GM18526 (cell line): ENCODE measurements around the gene TEK.

Source experiments
- POLR2A ChIP-seq: IDR thresholded peaks from 3 replicates; pipeline ENCODE4 v1.6.1; 2011; ENCODE audit not compliant: insufficient read length; ENCODE audit errors: extremely low read depth

The TEK gene

DNA sequence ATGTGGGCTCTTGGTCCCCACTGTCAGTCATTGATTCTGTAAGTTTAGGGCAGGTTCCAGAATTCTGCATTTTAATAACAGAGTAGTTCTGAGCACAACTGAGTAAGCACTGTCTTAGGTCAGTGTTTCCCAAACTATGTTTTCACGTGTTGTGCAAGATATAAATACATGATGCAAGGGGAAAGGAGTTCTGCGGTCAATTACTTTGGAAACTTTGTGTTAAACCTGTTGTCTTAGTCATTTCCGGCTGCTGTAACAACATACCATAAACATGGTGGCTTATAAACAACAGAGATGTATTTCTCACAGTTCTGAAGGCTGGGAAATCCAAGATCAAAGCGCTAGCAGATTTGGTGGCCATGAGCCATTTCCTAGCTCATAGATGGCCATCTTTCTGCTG is 118.2 kb downstream of the TEK start:
- TF ChIP-seq POLR2A: no peak

DNA sequence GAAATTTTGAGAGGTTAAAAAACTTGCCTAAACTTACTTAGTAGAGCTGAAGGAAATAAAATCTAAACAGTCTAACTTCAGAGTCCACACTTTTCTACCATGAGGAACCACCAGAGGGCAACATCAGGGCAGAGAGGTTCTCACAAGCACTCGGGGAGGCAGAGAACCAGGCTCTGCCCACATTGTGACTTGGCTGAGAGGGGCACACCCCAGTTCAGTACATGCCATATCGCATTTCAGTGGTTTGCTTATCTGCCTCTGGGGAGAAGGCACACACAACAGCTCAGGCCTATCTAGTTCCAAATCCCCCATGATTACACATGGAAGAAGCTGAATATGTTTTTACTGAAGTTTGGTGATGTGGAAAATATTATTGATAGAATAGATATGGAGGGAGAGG is 138.7 kb downstream of the TEK start:
- no peak for TF ChIP-seq POLR2A

DNA sequence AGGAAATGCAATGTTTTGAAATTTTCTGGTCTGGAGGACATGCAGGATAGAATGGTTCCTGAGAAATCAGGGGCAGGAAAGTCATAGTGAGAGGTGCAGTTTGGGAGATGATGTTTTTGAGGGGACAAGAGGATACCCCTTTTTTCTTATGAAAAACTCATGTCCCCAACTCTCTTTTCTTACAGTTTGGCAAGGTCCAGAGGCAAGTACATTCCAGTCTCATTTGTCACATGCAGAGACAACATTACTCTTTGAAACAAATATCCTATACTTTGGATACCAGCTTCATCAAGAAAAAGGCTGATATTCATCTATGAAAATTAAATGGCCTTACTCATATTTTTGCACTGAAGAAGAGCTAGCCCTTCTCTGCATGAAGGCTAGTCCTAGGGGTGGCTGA is 139.7 kb downstream of the TEK start:
- TF ChIP-seq POLR2A: no peak

DNA sequence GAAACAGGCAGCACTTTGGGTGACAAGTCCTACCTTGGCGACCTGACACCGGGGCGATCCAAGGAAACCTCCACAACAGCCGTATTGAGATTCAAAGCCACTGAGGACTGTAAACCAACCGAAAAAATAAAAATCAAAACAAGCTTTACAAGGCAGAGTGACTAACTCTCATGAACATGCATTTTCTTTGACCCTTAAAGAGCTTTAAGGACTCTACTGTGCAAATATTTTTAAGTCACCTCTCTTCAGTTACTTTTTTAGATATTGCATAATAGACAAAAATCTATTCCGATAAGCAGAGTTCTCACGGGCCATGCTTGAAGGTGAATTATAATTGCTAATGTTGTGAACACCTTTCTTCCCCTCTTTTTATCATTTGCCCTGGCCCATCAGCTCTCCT is 149.6 kb downstream of the TEK start:
- no peak for TF ChIP-seq POLR2A

DNA sequence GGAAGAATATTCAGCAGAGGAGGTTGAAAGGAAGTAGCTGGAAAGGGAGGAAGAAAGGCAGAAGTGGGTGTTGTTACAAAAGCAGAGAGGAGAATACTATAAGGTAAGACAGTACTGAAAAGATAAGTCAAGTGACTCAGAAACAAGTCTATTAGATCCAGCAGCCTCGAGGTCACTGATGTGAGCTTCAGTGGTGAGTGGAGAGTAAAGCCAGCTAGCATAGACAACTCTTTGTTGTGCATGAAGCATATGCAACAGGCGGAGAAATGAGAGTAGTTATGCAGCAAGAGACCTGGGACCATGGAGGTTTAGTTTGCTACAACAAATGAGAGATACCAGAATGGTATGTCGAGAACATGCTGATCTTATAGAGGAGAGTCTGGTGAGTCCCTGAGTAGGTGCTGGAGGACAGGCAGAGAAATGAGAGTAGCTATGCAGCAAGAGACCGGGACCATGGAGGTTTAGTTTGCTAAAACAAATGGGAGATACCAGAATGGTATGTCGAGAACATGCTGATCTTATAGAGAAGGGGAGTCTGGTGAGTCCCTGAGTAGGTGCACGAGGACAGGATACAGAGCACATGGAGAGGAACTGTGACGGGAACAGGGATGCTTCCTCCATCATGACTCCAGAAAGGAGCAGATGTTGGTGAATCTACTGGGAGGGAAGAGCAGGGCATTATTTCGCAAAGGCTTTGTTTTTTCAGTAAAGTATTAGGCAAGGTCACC is 151.9 kb downstream of the TEK start:
- TF ChIP-seq POLR2A: no peak

DNA sequence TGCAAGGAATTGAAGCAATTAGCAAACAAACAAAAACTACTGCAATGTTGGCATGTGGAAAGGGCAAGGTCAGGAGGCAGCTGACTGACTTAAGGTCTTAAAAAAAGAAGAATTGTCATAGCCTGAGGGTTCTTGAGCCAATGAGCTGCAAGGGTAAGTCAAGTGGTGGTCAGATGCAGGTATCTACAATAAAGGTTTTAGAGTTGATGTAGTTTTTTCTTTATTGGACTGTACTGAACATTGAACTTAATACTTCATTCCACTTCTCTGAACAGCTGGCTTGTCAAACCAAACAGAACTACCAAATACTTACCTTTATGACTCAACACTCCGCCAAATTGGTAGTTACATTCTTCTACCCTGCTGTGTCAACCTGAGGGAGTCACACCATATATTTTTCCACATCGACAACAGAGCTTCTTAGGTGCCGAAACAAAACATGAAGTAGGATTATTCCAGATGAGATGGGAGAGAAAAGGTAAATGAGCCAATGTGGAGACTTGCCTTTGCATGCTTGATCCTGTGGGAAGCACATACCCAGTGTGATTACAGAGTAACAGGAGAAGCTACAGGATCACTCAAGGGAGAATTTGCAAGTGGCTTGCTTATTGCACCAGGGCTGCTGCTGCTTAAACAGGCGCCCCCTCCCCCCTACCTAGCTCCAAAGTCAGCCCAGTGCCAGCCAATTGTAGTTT is 152.6 kb downstream of the TEK start:
- no peak for TF ChIP-seq POLR2A

DNA sequence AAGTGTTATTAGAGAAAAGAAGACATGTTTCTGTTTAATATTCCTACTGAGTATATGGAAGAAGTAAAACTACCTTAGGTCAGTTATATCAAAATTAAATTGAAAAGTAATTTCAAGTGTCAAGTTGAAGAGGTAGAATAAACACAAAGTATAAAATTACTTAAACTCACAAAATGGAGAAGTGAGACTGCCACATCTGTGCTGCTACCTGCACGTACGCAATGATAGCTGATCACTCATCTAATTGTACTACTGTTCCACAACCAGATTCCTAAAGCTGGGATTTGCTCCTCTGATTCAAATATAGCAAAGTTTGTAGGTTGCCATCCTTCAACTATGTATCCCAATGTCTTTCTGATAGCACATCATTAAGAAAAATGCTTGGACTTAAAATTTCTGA is 163.1 kb downstream of the TEK start:
- TF ChIP-seq POLR2A: no peak

DNA sequence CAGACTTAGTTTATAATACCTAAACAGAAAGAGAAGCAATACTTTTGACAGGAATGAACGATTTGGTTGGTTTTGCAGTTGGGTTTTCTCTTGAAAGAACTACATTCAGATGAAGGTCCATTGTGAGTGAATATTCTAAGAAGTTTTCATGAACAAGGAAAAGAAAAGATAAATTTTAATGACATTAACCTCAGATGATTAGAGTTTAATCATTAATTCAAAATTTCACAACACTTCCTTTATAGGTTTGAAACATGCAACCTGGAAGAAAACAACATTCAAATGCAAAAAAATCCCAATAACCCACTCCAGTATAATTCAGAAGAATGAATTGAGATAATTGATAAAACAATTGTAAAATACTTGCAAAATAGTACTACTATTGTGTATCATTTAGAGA is 164.2 kb downstream of the TEK start:
- no peak for TF ChIP-seq POLR2A

DNA sequence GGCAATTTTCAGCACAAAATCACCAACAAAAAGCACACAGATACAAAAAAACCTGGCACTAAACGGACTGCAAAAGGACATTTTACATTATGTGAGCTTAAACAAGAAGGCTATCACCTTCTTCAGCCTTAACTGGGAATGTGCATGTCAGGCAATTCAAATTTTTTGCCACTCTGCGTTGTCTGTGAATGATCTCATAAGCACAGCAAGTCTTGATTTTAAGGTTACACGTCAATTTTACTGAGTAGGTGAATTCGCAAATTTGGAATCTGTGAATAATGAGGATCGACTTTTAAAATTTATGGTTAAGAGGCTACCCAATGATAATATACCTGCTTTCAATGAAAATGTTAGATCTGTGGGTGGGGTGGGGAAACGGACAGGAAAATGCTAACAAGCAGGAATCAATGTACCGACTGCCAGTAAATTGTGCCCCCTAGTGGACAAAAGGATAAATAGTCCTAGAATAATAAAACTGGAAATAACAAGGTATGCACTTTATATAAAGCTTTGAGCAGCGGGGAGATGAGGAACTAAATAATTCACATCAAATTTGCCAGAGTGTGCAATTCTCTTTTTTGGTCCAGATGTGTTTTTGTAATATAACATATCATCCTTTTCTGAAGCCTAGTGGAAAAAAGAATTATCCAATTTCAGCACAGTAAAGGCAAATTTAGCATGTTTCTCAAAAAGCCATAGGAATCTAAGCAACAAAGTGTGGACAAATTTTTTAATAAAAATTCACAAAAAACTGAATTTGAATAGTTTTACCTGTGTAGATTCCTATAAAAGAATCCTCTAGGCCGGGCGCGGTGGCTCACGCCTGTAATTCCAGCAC is 167.4 kb downstream of the TEK start:
- no peak for TF ChIP-seq POLR2A

DNA sequence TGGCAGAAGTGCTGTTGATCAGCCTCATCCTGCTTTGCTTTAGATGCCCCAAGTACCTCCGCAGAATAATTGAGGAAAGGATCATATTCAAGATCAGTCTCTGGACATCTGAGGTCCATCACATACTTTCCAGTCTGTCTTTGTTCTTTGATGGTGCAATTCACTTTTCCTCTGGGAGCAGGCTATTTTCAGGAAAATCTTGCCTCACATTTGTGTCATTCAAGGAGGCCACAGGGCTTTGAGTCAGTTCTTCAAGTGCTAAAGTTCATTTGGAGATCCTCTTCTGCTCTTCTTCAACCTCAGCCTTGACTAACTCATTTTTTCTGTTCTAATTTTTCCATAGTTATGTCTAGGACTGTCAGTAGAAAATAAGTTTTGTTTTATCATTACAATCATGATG is 169.3 kb downstream of the TEK start:
- TF ChIP-seq POLR2A: no peak

DNA sequence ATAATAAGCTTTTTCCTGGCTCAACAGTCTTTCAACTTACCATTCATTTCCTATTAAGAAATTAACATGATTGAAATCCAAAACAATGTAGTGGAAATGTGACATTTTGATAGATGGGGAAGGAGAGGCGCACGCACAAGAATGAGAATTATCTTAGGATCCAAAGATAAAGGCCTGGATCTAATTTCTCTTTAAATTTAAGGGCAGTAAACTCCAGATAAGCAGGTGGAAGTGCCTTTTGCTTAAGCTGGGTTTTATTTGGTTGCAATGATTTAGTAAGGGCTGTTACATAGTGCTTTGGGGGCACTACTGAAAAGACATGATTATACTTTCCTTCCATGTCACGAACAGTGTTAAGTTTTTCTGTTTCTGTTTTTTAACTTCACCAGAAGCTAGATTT is 170.6 kb downstream of the TEK start:
- no peak for TF ChIP-seq POLR2A
